Naive B cell (primary cell): ENCODE results near the gene PCDHAC2. TPM values are rescaled to one million over a fixed set of nuclear protein-coding genes. Genes with fewer than 3 reads are reported as not detected.

Source experiments
- ATAC-seq, 2 donors: fragments of 150-1000 bp; cut with Tn5 transposase; 2 replicates each; pipeline ENCODE4 v1.10.0; 2021; ENCODE audit warnings: low read depth in 2 of 2, mild to moderate bottlenecking in 2 of 2, moderate library complexity in 2 of 2
- DNase-seq: peaks from one replicate; pipeline ENCODE4 v3.0.0; 2022
- H3K27ac Mint-ChIP-seq, 6 donors: one replicate each; pipeline ENCODE4 v1.8.0; 2020 to 2022; ENCODE audit warnings: mild to moderate bottlenecking in 6 of 6, mixed read lengths in 6 of 6, moderate library complexity in 5 of 6, inconsistent platforms in 2 of 6
- H3K27me3 Mint-ChIP-seq, 3 donors: one replicate each; pipeline ENCODE4 v1.8.0; 2021 to 2022; ENCODE audit warnings: mixed read lengths in 3 of 3, mild to moderate bottlenecking in 1 of 3
- H3K36me3 Mint-ChIP-seq, 2 donors: one replicate each; pipeline ENCODE4 v1.8.0; 2020 to 2022; ENCODE audit warnings: mixed read lengths in 2 of 2, inconsistent platforms in 1 of 2, mild to moderate bottlenecking in 1 of 2
- H3K4me1 Mint-ChIP-seq, 3 donors: one replicate each; pipeline ENCODE4 v1.8.0; 2020 to 2022; ENCODE audit warnings: mixed read lengths in 3 of 3, inconsistent platforms in 1 of 3, mild to moderate bottlenecking in 1 of 3, moderate library complexity in 1 of 3
- H3K4me3 Mint-ChIP-seq, 8 donors: one replicate each; pipeline ENCODE4 v1.8.0; 2020 to 2022; ENCODE audit warnings: mild to moderate bottlenecking in 8 of 8, mixed read lengths in 8 of 8, moderate library complexity in 8 of 8, inconsistent platforms in 2 of 8
- H3K9me3 Mint-ChIP-seq, 7 donors: one replicate each; pipeline ENCODE4 v1.8.0; 2020 to 2022; ENCODE audit warnings: mixed read lengths in 7 of 7, mild to moderate bottlenecking in 5 of 7, inconsistent platforms in 2 of 7, moderate library complexity in 1 of 7
- polyA plus RNA-seq, 6 donors: library from polyadenylated mRNA; unstranded; fragments of 300-500 nt; fragmentation: Illumina TruSeq; gene quantifications; one replicate each; pipeline ENCODE4 v1.2.3, GENCODE V29; 2021; ENCODE audit warnings: low read depth in 6 of 6

Gene PCDHAC2
- polyA plus RNA-seq, 6 donors from 2014 or later, result not detected

DNA sequence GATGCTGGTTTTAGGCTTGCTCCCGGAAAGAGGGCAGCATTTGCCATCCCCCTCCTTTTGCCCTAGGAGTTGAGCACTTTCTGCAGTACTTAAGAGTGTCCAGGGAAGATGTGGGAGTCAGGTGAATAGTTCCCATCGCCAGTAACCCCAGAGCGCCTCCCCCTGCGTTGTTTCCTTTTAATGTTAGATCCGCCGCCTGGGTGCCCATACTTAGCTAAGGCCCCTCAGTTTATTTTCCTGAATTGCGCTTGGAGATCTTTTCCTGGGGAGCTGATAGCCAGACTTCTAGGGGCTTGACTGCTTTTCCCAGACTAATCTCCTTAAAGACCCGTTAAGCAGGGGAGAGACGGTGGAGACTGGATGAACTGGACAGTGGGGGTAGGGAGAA lies 377 bp upstream of the PCDHAC2 start:
- peaks cover 0 to 7% (median 0%) of the 10 kb centered on the region in 3 donors for H3K4me1 Mint-ChIP-seq
- H3K4me3 Mint-ChIP-seq, result peak overlapping the region in 3 of 8 donors; percentile 24 to 56 (median 26)
- DNase-seq (no peak), ATAC-seq (no peak)
- no peak overlapping the region for H3K27ac Mint-ChIP-seq
- peaks cover 0 to 5% (median 0%) of the 10 kb centered on the region in 7 donors for H3K9me3 Mint-ChIP-seq
- H3K27me3 Mint-ChIP-seq, result peaks cover 36 to 51% (median 47%) of the 10 kb centered on the region in 3 donors
- no peaks in the 10 kb centered on the region for H3K36me3 Mint-ChIP-seq

GRCh38 chr5:140967226-140967893 lies 1.1 kb downstream of the PCDHAC2 start:
- peaks cover 0 to 7% (median 0%) of the 10 kb centered on the region in 3 donors for H3K4me1 Mint-ChIP-seq
- ATAC-seq, result no peak
- no peak overlapping the region for H3K27ac Mint-ChIP-seq
- H3K9me3 Mint-ChIP-seq, result peaks cover 0 to 5% (median 0%) of the 10 kb centered on the region in 7 donors
- DNase-seq, result no peak
- peak overlapping the region in 2 of 8 donors; percentile 30 to 34 for H3K4me3 Mint-ChIP-seq
- peaks cover 36 to 48% (median 47%) of the 10 kb centered on the region in 3 donors for H3K27me3 Mint-ChIP-seq
- H3K36me3 Mint-ChIP-seq, result no peaks in the 10 kb centered on the region

- H3K4me3 Mint-ChIP-seq, result no peak overlapping the region
- no peaks in the 10 kb centered on the region for H3K36me3 Mint-ChIP-seq
- H3K27me3 Mint-ChIP-seq, result peaks cover 23 to 31% (median 28%) of the 10 kb centered on the region in 3 donors
These were observed 3.6 kb downstream of the PCDHAC2 start for GRCh38 chr5:140969880-140970279.

GRCh38 chr5:140973550-140973949 lies 7.3 kb downstream of the PCDHAC2 start:
- no peaks in the 10 kb centered on the region for H3K36me3 Mint-ChIP-seq
- no peak overlapping the region for H3K27ac Mint-ChIP-seq
- H3K4me3 Mint-ChIP-seq, result no peak overlapping the region
- no peak for ATAC-seq
- no peak for DNase-seq
- H3K9me3 Mint-ChIP-seq, result peaks cover 0 to 4% (median 0%) of the 10 kb centered on the region in 7 donors
- H3K27me3 Mint-ChIP-seq, result peaks cover 9 to 15% (median 12%) of the 10 kb centered on the region in 3 donors
- no peaks in the 10 kb centered on the region for H3K4me1 Mint-ChIP-seq

More at GRCh38 chr5:140969880-140970279, 3.6 kb downstream of the PCDHAC2 start:
- ATAC-seq, result no peak
- peaks cover 0 to 5% (median 0%) of the 10 kb centered on the region in 7 donors for H3K9me3 Mint-ChIP-seq
- peaks cover 0 to 7% (median 0%) of the 10 kb centered on the region in 3 donors for H3K4me1 Mint-ChIP-seq
- H3K27ac Mint-ChIP-seq, result no peak overlapping the region
- DNase-seq, result no peak

DNA sequence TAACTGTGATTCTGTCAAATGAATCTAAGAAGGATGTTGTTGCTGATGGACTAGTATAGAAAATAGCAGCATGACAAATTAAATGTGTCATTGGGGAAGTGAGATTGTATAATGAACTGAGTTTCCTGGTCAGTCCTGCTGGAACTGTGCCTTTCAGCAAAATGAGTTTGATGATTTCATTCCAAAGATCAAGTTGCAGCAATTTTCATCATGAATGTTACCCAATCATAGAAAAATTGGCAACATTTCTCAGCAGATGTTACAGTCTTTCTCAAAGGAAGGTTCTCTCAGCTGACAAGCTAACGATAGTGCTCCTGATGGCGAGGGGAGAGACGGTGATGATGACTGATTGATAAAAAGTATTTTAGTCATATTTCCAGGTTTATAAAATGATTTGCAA lies 10.7 kb downstream of the PCDHAC2 start:
- Mint-ChIP-seq H3K9me3 (peaks cover 0 to 4% (median 0%) of the 10 kb centered on the region in 7 donors), H3K27ac (no peak overlapping the region), H3K4me1 (no peaks in the 10 kb centered on the region), H3K4me3 (no peak overlapping the region), H3K36me3 (no peaks in the 10 kb centered on the region), H3K27me3 (peaks cover 8 to 12% (median 9%) of the 10 kb centered on the region in 3 donors)
- DNase-seq (no peak), ATAC-seq (no peak)

DNA sequence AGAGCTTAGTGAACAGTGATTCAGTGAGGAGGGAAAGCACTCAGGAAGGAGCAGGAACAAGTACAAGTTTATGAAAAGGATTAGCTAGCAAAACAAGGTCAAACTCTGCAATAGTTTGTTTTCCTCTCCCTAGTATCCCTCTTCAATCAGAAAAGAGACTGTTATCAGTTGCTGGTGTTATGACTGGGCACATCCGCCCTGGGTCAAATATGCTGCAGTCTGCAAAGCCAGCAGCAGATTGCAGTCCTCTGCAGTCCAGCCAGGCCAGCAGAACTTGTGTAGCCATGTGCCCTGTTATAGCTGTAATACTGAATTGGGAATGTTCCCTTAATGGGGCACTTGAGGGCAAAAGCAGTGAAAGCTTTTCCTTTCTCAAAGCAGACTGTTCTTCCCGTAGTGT lies 12.0 kb downstream of the PCDHAC2 start:
- Mint-ChIP-seq H3K9me3 (peaks cover 0 to 4% (median 2%) of the 10 kb centered on the region in 7 donors), H3K36me3 (no peaks in the 10 kb centered on the region), H3K27me3 (peaks cover 9 to 13% (median 12%) of the 10 kb centered on the region in 3 donors), H3K4me1 (no peaks in the 10 kb centered on the region), H3K27ac (no peak overlapping the region), H3K4me3 (no peak overlapping the region)
- ATAC-seq, result no peak
- no peak for DNase-seq

DNA sequence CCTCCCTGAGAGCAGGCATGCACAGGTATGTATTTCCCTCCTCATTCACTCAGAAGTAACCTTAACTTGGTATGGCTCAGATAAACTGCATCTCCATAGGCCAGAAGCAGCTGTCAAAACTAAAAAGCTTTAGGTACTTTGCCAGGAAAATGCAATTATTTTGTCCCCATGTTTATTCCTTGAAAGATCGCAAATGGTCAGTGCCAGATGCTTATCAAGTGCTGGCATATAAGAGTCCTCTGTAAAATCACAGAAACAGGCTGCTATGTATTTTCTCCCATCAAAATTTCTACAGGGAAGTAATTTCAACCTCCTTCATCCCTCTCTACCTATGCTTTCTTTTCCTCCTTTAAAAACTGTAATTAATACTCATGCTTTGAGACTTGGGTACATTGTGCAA lies 12.7 kb downstream of the PCDHAC2 start:
- no peak overlapping the region for H3K4me3 Mint-ChIP-seq

GRCh38 chr5:140982083-140982716 lies 15.9 kb downstream of the PCDHAC2 start:
- Mint-ChIP-seq H3K27me3 (peaks cover 0 to 19% (median 12%) of the 10 kb centered on the region in 3 donors), H3K36me3 (no peaks in the 10 kb centered on the region), H3K4me3 (no peak overlapping the region), H3K4me1 (no peaks in the 10 kb centered on the region), H3K27ac (no peak overlapping the region), H3K9me3 (peaks cover 0 to 3% (median 0%) of the 10 kb centered on the region in 7 donors)
- DNase-seq (no peak), ATAC-seq (no peak)

More for the DNA sequence above, 12.7 kb downstream of the PCDHAC2 start:
- Mint-ChIP-seq H3K4me1 (no peaks in the 10 kb centered on the region), H3K27ac (no peak overlapping the region), H3K27me3 (peaks cover 9 to 19% (median 12%) of the 10 kb centered on the region in 3 donors), H3K9me3 (peaks cover 0 to 4% (median 2%) of the 10 kb centered on the region in 7 donors), H3K36me3 (no peaks in the 10 kb centered on the region)
- ATAC-seq (no peak), DNase-seq (no peak)

DNA sequence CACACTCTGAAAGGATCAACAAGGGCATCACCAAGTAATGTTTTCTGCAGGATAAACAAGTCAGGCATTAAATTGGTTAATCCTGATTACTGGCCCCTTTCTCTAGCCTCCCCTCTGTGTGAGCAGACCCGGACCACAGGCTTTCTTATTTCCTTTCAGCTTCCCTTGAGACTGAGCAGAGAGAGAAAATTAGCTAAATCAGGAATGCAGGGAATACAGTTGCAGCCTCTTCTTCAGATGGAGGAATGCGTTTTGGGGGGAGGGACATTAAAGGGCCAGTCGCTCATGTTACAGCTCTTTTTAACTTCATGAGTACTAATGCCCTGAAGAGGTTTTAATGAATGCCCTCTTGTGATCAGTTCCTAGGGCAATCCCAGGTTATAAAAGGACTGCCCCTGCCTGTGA lies 19.8 kb downstream of the PCDHAC2 start:
- H3K4me1 Mint-ChIP-seq, result no peaks in the 10 kb centered on the region
- DNase-seq (no peak), ATAC-seq (no peak)
- peaks cover 0 to 3% (median 0%) of the 10 kb centered on the region in 7 donors for H3K9me3 Mint-ChIP-seq
- H3K27me3 Mint-ChIP-seq, result peaks cover 0 to 34% (median 5%) of the 10 kb centered on the region in 3 donors
- H3K36me3 Mint-ChIP-seq, result no peaks in the 10 kb centered on the region
- no peak overlapping the region for H3K27ac Mint-ChIP-seq
- no peak overlapping the region for H3K4me3 Mint-ChIP-seq

DNA sequence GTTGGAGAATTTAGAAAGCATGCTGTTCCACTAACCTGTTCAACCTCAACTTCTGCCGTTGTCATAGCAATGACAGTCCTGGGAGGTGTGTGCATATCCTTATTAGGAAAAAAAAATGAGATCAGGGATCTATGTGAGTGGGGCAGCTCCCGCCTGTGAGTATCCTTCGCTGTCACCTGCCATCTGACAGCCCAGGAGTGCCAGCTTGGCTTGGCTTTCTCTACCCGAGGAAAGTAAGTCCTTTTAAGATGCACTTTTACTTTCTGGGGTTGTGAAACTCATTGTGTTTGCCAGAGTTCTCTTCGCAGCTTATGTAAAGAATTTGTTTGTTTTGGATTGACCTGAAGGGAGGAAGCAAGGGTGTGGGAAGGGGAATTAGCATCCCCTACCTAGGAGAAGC lies 21.8 kb downstream of the PCDHAC2 start:
- no peak overlapping the region for H3K4me3 Mint-ChIP-seq
- peaks cover 0 to 4% (median 0%) of the 10 kb centered on the region in 7 donors for H3K9me3 Mint-ChIP-seq
- H3K4me1 Mint-ChIP-seq, result no peaks in the 10 kb centered on the region
- no peak for ATAC-seq
- H3K27me3 Mint-ChIP-seq, result peaks cover 9 to 30% (median 14%) of the 10 kb centered on the region in 3 donors
- no peak overlapping the region for H3K27ac Mint-ChIP-seq
- DNase-seq, result no peak
- H3K36me3 Mint-ChIP-seq, result no peaks in the 10 kb centered on the region

DNA sequence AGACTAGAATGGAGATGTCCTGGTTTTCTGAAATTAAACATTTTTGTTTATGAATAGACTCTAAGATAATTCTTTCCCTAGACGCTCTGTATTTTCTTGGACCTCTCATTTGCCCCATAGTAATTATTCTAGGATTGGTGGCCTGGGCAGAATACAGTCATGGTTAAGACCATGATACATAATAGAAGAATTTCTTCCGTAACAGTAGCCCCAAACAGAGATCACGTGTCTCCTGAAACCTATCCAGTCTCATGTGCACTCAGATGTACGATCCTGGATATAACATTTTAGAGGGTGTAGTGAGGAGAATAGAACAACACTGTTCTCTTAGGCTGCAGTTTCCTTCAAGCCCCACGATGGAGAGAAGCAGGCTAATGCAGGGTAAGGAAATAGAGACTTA lies 22.3 kb downstream of the PCDHAC2 start:
- Mint-ChIP-seq H3K27me3 (peaks cover 9 to 26% (median 14%) of the 10 kb centered on the region in 3 donors), H3K27ac (no peak overlapping the region), H3K4me1 (no peaks in the 10 kb centered on the region), H3K36me3 (no peaks in the 10 kb centered on the region), H3K4me3 (no peak overlapping the region), H3K9me3 (peaks cover 0 to 4% (median 0%) of the 10 kb centered on the region in 7 donors)
- ATAC-seq (no peak), DNase-seq (no peak)

DNA sequence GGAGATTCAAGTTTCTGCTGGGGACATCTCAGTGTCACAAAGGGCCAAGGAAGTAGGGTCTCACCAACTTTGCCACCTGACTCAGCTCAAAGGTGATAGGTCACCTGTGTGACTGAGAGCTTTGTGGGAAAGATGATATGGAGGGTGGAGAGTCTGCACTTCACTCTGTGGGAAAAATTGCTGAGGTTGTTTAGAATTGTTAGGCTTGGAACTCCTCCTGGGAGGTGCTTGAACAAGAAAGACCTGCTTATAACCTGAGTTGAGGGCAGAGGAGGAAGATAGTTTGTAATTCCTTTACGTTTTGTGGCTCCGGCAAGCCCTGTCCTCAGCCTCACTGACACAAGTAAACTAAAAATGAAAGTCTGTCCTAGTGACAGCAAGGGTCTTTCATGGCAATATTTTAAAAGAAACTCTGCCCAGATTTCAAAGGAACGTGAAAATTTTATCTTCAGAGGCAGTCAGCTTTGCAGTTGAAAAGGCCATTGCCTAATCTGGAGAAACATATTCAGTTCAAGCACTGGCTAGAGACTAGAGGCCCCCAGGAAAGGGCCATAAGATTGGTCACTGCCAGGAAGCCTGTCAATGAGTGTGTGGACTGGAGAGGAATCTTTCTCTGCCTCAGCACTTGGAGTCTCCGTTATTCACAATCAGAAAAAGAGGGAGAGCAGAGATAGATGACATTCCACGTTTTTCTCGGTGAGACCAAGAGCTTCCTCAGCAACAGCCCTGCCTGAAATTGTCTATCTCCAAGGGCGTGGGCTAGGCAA lies 23.2 kb downstream of the PCDHAC2 start:
- Mint-ChIP-seq H3K27ac (no peak overlapping the region), H3K4me1 (no peaks in the 10 kb centered on the region), H3K36me3 (no peaks in the 10 kb centered on the region), H3K4me3 (no peak overlapping the region), H3K27me3 (peaks cover 9 to 23% (median 14%) of the 10 kb centered on the region in 3 donors), H3K9me3 (peaks cover 0 to 4% (median 0%) of the 10 kb centered on the region in 7 donors)
- no peak for ATAC-seq
- DNase-seq, result no peak

DNA sequence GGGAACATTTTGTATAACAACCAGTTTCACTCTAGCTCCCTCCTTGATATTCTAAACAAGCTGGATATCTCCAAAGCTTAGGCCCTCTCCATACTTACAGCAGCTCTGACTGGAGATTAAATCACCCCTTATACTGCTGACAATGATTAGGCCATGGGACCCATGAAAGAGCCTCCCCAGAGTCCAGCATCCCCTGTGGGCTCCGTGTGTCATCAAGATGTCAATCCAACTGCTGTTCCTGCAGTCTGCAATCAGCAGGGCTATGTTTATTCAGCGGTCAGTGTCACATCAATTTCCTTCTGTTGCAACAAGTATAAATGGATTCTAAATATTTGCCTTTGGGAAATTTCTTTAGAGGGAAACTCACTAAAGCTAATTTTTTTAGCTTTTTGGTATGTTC lies 26.6 kb downstream of the PCDHAC2 start:
- ATAC-seq (no peak), DNase-seq (no peak)
- H3K36me3 Mint-ChIP-seq, result no peaks in the 10 kb centered on the region
- H3K27me3 Mint-ChIP-seq, result peaks cover 4 to 25% (median 14%) of the 10 kb centered on the region in 3 donors
- no peak overlapping the region for H3K4me3 Mint-ChIP-seq
- no peak overlapping the region for H3K27ac Mint-ChIP-seq
- H3K9me3 Mint-ChIP-seq, result peaks cover 0 to 4% (median 0%) of the 10 kb centered on the region in 7 donors
- H3K4me1 Mint-ChIP-seq, result no peaks in the 10 kb centered on the region
